ENCODE results near the gene AK3.

DNA sequence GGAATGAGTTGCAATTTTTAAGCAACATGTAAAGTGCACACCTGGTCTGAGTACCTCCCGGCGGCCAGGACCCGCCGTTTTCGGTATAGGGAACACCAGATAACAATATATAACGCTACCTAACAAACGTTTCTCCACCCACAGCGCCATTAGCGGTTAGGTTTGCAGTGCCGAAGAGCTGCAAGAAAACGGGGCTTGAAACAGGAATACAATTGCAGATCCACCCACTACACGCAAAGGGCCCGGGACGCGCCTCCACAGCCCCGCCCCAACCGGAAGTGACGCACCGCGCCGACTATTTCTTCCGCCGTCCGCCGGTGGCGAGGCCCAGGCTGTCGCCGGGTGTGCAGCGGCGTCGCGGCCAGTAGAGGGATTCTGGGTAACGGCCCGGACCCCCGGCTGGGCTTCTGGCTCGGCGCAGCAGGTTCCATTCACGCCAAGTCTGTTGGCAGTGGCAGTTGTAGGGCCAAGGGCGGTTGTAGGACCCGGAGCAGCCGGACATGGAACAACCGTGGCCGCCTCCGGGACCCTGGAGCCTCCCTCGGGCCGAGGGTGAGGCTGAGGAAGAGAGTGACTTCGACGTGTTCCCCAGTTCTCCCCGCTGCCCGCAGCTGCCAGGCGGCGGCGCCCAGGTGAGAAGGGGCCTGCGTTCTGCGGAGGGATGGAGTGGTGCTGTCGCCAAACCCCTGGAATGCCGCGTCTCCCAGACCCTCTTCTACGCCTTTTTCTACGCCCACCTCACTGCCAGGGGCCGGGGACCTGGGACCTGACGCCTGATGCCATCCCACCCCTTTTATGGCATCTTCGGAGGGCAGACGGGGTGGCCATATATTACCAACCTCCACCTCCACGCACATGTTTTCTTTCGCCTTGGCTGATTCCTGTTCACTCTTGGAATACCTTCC lies 61.5 kb downstream of the AK3 start, which contains the start of gene CDC37L1:
- TF ChIP-seq, protein P1, sequence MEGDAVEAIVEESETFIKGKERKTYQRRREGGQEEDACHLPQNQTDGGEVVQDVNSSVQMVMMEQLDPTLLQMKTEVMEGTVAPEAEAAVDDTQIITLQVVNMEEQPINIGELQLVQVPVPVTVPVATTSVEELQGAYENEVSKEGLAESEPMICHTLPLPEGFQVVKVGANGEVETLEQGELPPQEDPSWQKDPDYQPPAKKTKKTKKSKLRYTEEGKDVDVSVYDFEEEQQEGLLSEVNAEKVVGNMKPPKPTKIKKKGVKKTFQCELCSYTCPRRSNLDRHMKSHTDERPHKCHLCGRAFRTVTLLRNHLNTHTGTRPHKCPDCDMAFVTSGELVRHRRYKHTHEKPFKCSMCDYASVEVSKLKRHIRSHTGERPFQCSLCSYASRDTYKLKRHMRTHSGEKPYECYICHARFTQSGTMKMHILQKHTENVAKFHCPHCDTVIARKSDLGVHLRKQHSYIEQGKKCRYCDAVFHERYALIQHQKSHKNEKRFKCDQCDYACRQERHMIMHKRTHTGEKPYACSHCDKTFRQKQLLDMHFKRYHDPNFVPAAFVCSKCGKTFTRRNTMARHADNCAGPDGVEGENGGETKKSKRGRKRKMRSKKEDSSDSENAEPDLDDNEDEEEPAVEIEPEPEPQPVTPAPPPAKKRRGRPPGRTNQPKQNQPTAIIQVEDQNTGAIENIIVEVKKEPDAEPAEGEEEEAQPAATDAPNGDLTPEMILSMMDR (IDR thresholded peaks at IDR 0.05; ENCODE audit: insufficient read depth, low read length, poor library complexity, severe bottlenecking), result peak; percentile 12
- TF ChIP-seq EZH2phosphoT487 (conservative IDR thresholded peaks at IDR 0.05; ENCODE audit: low read length), result no peak
